Measurements from ENCODE around the gene SIM1.

Gene SIM1

GRCh38 chr6:100435299-100435698, 29.4 kb downstream of the SIM1 start:
- Histone ChIP-seq H3K9me3 (ENCODE audit: control extremely low read depth in 1 of 5, control insufficient read depth in 4 of 5, insufficient read depth in 2 of 5, low read depth in 1 of 5, low read length in 4 of 5) (no peaks in the 10 kb centered on the region), H3K36me3 (ENCODE audit: control insufficient read depth in 4 of 4, insufficient read depth in 4 of 4, low read length in 3 of 4) (no peaks in the 10 kb centered on the region), H3K27ac (ENCODE audit: insufficient read depth in 1 of 2, low read depth in 1 of 2, low read length in 2 of 2, poor library complexity in 1 of 2, severe bottlenecking in 2 of 2) (no peak overlapping the region), H3K4me3 (ENCODE audit: control insufficient read depth in 1 of 7, extremely low read depth in 1 of 7, insufficient read depth in 4 of 7, low read depth in 2 of 7, low read length in 6 of 7) (no peak overlapping the region), H3K27me3 (replicated peaks in 2 of 5; ENCODE audit: control insufficient read depth in 4 of 5, insufficient read depth in 5 of 5, low read length in 4 of 5) (peaks cover 0 to 37% (median 12%) of the 10 kb centered on the region in 5 experiments), H3K4me1 (ENCODE audit: control extremely low read depth in 1 of 4, control insufficient read depth in 4 of 4, insufficient read depth in 4 of 4, low read length in 3 of 4) (no peaks in the 10 kb centered on the region)
- ChIA-PET CTCF (no interaction called here), POLR2A (no interaction called here)
- no peak for DNase-seq
- 100% methylated on average over 2 of the region's 3 CpGs for WGBS (ENCODE audit: insufficient coverage)

GRCh38 chr6:100433726-100434435, 30.8 kb downstream of the SIM1 start:
- no peaks in the 10 kb centered on the region for H3K9me3 ChIP-seq (ENCODE audit: control extremely low read depth in 1 of 5, control insufficient read depth in 4 of 5, insufficient read depth in 2 of 5, low read depth in 1 of 5, low read length in 4 of 5)
- H3K27ac ChIP-seq (ENCODE audit: insufficient read depth in 1 of 2, low read depth in 1 of 2, low read length in 2 of 2, poor library complexity in 1 of 2, severe bottlenecking in 2 of 2) = no peak overlapping the region
- DNase-seq = no peak
- H3K36me3 ChIP-seq (ENCODE audit: control insufficient read depth in 4 of 4, insufficient read depth in 4 of 4, low read length in 3 of 4) = no peaks in the 10 kb centered on the region
- ChIA-PET CTCF (no interaction called here), POLR2A (no interaction called here)
- WGBS (ENCODE audit: insufficient coverage) = 76% methylated on average over 4 of the region's 5 CpGs
- H3K4me1 ChIP-seq (ENCODE audit: control extremely low read depth in 1 of 4, control insufficient read depth in 4 of 4, insufficient read depth in 4 of 4, low read length in 3 of 4) = no peaks in the 10 kb centered on the region
- no peak overlapping the region for H3K4me3 ChIP-seq (ENCODE audit: control insufficient read depth in 1 of 7, extremely low read depth in 1 of 7, insufficient read depth in 4 of 7, low read depth in 2 of 7, low read length in 6 of 7)
- peaks cover 0 to 25% (median 2%) of the 10 kb centered on the region in 5 experiments for H3K27me3 ChIP-seq (replicated peaks in 2 of 5; ENCODE audit: control insufficient read depth in 4 of 5, insufficient read depth in 5 of 5, low read length in 4 of 5)

GRCh38 chr6:100432136-100432535, 32.6 kb downstream of the SIM1 start:
- no peaks in the 10 kb centered on the region for H3K9me3 ChIP-seq (ENCODE audit: control extremely low read depth in 1 of 5, control insufficient read depth in 4 of 5, insufficient read depth in 2 of 5, low read depth in 1 of 5, low read length in 4 of 5)
- H3K36me3 ChIP-seq (ENCODE audit: control insufficient read depth in 4 of 4, insufficient read depth in 4 of 4, low read length in 3 of 4) = no peaks in the 10 kb centered on the region
- no peak for DNase-seq
- H3K4me1 ChIP-seq (ENCODE audit: control extremely low read depth in 1 of 4, control insufficient read depth in 4 of 4, insufficient read depth in 4 of 4, low read length in 3 of 4) = no peaks in the 10 kb centered on the region
- H3K4me3 ChIP-seq (ENCODE audit: control insufficient read depth in 1 of 7, extremely low read depth in 1 of 7, insufficient read depth in 4 of 7, low read depth in 2 of 7, low read length in 6 of 7) = no peak overlapping the region
- WGBS (ENCODE audit: insufficient coverage) = 69% methylated on average over 3 of the region's 3 CpGs
- peaks cover 0 to 16% (median 0%) of the 10 kb centered on the region in 5 experiments for H3K27me3 ChIP-seq (replicated peaks in 2 of 5; ENCODE audit: control insufficient read depth in 4 of 5, insufficient read depth in 5 of 5, low read length in 4 of 5)
- H3K27ac ChIP-seq (ENCODE audit: insufficient read depth in 1 of 2, low read depth in 1 of 2, low read length in 2 of 2, poor library complexity in 1 of 2, severe bottlenecking in 2 of 2) = no peak overlapping the region
- CTCF ChIA-PET = no interaction called here
- POLR2A ChIA-PET = no interaction called here

GRCh38 chr6:100430962-100431361, 33.8 kb downstream of the SIM1 start:
- no peaks in the 10 kb centered on the region for H3K4me1 ChIP-seq (ENCODE audit: control extremely low read depth in 1 of 4, control insufficient read depth in 4 of 4, insufficient read depth in 4 of 4, low read length in 3 of 4)
- no peak overlapping the region for H3K27ac ChIP-seq (ENCODE audit: insufficient read depth in 1 of 2, low read depth in 1 of 2, low read length in 2 of 2, poor library complexity in 1 of 2, severe bottlenecking in 2 of 2)
- no CpG with 5 or more reads among the region's 3 CpGs for WGBS (ENCODE audit: insufficient coverage)
- H3K9me3 ChIP-seq (ENCODE audit: control extremely low read depth in 1 of 5, control insufficient read depth in 4 of 5, insufficient read depth in 2 of 5, low read depth in 1 of 5, low read length in 4 of 5) = no peaks in the 10 kb centered on the region
- H3K36me3 ChIP-seq (ENCODE audit: control insufficient read depth in 4 of 4, insufficient read depth in 4 of 4, low read length in 3 of 4) = no peaks in the 10 kb centered on the region
- H3K4me3 ChIP-seq (ENCODE audit: control insufficient read depth in 1 of 7, extremely low read depth in 1 of 7, insufficient read depth in 4 of 7, low read depth in 2 of 7, low read length in 6 of 7) = no peak overlapping the region
- ChIA-PET POLR2A (no interaction called here), CTCF (no interaction called here)
- H3K27me3 ChIP-seq (replicated peaks in 2 of 5; ENCODE audit: control insufficient read depth in 4 of 5, insufficient read depth in 5 of 5, low read length in 4 of 5) = peaks cover 0 to 14% (median 2%) of the 10 kb centered on the region in 5 experiments
- peak in 1 of 3 donors; percentile 27 for DNase-seq

GRCh38 chr6:100427452-100427851, 37.3 kb downstream of the SIM1 start:
- Histone ChIP-seq H3K4me1 (ENCODE audit: control extremely low read depth in 1 of 4, control insufficient read depth in 4 of 4, insufficient read depth in 4 of 4, low read length in 3 of 4) (no peaks in the 10 kb centered on the region), H3K27me3 (replicated peaks in 2 of 5; ENCODE audit: control insufficient read depth in 4 of 5, insufficient read depth in 5 of 5, low read length in 4 of 5) (peaks cover 0 to 5% (median 2%) of the 10 kb centered on the region in 5 experiments), H3K36me3 (ENCODE audit: control insufficient read depth in 4 of 4, insufficient read depth in 4 of 4, low read length in 3 of 4) (no peaks in the 10 kb centered on the region), H3K4me3 (ENCODE audit: control insufficient read depth in 1 of 7, extremely low read depth in 1 of 7, insufficient read depth in 4 of 7, low read depth in 2 of 7, low read length in 6 of 7) (no peak overlapping the region), H3K27ac (ENCODE audit: insufficient read depth in 1 of 2, low read depth in 1 of 2, low read length in 2 of 2, poor library complexity in 1 of 2, severe bottlenecking in 2 of 2) (no peak overlapping the region), H3K9me3 (ENCODE audit: control extremely low read depth in 1 of 5, control insufficient read depth in 4 of 5, insufficient read depth in 2 of 5, low read depth in 1 of 5, low read length in 4 of 5) (no peaks in the 10 kb centered on the region)
- ChIA-PET CTCF (no interaction called here), POLR2A (no interaction called here)
- no peak for DNase-seq

- no peak overlapping the region for H3K4me3 ChIP-seq (ENCODE audit: control insufficient read depth in 1 of 7, extremely low read depth in 1 of 7, insufficient read depth in 4 of 7, low read depth in 2 of 7, low read length in 6 of 7)
- no peaks in the 10 kb centered on the region for H3K9me3 ChIP-seq (ENCODE audit: control extremely low read depth in 1 of 5, control insufficient read depth in 4 of 5, insufficient read depth in 2 of 5, low read depth in 1 of 5, low read length in 4 of 5)
- WGBS (ENCODE audit: insufficient coverage) = 94% methylated on average over 8 of the region's 10 CpGs
- ChIA-PET POLR2A (no interaction called here), CTCF (no interaction called here)
- no peak for DNase-seq
- H3K27ac ChIP-seq (ENCODE audit: insufficient read depth in 1 of 2, low read depth in 1 of 2, low read length in 2 of 2, poor library complexity in 1 of 2, severe bottlenecking in 2 of 2) = no peak overlapping the region
- H3K4me1 ChIP-seq (ENCODE audit: control extremely low read depth in 1 of 4, control insufficient read depth in 4 of 4, insufficient read depth in 4 of 4, low read length in 3 of 4) = no peaks in the 10 kb centered on the region
- no peaks in the 10 kb centered on the region for H3K36me3 ChIP-seq (ENCODE audit: control insufficient read depth in 4 of 4, insufficient read depth in 4 of 4, low read length in 3 of 4)
- H3K27me3 ChIP-seq (replicated peaks in 2 of 5; ENCODE audit: control insufficient read depth in 4 of 5, insufficient read depth in 5 of 5, low read length in 4 of 5) = peaks cover 0 to 3% (median 2%) of the 10 kb centered on the region in 5 experiments
Measured at GRCh38 chr6:100426744-100427338, 37.9 kb downstream of the SIM1 start.

- CTCF ChIA-PET = no interaction called here
- Histone ChIP-seq H3K4me1 (ENCODE audit: control extremely low read depth in 1 of 4, control insufficient read depth in 4 of 4, insufficient read depth in 4 of 4, low read length in 3 of 4) (no peaks in the 10 kb centered on the region), H3K27me3 (replicated peaks in 2 of 5; ENCODE audit: control insufficient read depth in 4 of 5, insufficient read depth in 5 of 5, low read length in 4 of 5) (peaks cover 0 to 3% (median 2%) of the 10 kb centered on the region in 5 experiments), H3K4me3 (ENCODE audit: control insufficient read depth in 1 of 7, extremely low read depth in 1 of 7, insufficient read depth in 4 of 7, low read depth in 2 of 7, low read length in 6 of 7) (no peak overlapping the region), H3K36me3 (ENCODE audit: control insufficient read depth in 4 of 4, insufficient read depth in 4 of 4, low read length in 3 of 4) (no peaks in the 10 kb centered on the region), H3K27ac (ENCODE audit: insufficient read depth in 1 of 2, low read depth in 1 of 2, low read length in 2 of 2, poor library complexity in 1 of 2, severe bottlenecking in 2 of 2) (no peak overlapping the region), H3K9me3 (ENCODE audit: control extremely low read depth in 1 of 5, control insufficient read depth in 4 of 5, insufficient read depth in 2 of 5, low read depth in 1 of 5, low read length in 4 of 5) (no peaks in the 10 kb centered on the region)
- POLR2A ChIA-PET = no interaction called here
- 91% methylated on average over 3 of the region's 3 CpGs for WGBS (ENCODE audit: insufficient coverage)
- DNase-seq = no peak
Measured at GRCh38 chr6:100426241-100426640, 38.5 kb downstream of the SIM1 start.

Data from common myeloid progenitor, CD34-positive (primary cell).